Lower leg skin (tissue), 3 donors: ENCODE data around the gene NPR2.

Source experiments
- CTCF ChIP-seq, 3 donors: fragments of 450-650 bp; IDR thresholded peaks; one replicate each; pipeline ENCODE4 v1.5.1; 2016; ENCODE audit warnings: antibody characterized with exemption in 3 of 3, mild to moderate bottlenecking in 3 of 3, moderate library complexity in 2 of 3
- POLR2A ChIP-seq, 2 donors: fragments of 450-650 bp; IDR thresholded peaks; one replicate each; pipeline ENCODE4 v1.6.1; 2016 to 2017; ENCODE audit warnings: antibody characterized with exemption in 2 of 2, mild to moderate bottlenecking in 1 of 2, moderate library complexity in 1 of 2

GRCh38 chr9:35766997-35767396 lies 24.4 kb upstream of the NPR2 start:
- no peak for TF ChIP-seq CTCF (IDR thresholded peaks at IDR 0.05)
- no peak for TF ChIP-seq POLR2A (IDR thresholded peaks at IDR 0.05)
